ENCODE results near the gene ARHGAP10. TPM values are rescaled to one million over a fixed set of nuclear protein-coding genes. Genes with fewer than 3 reads are reported as not detected.

The ARHGAP10 gene
- total RNA-seq, 1 donor from 2014 or later = 28.0 TPM

DNA sequence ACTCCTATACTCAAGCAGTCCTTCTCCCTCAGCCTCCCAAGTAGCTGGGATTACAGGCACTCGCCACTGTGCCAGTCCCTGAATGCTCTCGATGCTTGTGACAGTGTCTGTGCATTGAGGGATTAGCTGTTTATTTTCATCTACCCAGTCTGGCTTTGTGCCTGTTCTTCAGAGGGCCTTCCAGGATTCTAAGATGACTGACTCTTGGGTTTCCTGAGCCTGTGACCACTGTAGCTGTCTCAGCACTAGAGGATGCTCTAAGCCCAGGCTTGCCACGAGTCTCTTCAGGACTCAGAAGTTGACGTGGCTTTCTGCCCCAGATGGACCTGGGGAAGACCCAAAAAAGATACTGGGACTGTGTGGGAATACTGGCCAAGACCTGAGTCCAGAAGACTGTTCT is 201.4 kb downstream of the ARHGAP10 start:
- no peaks in the 10 kb centered on the region for H3K4me1 ChIP-seq (ENCODE audit: insufficient read depth, low read length)
- Mint-ChIP-seq H3K4me3 (ENCODE audit: unreplicated experiment) (no peak overlapping the region), H3K9me3 (ENCODE audit: unreplicated experiment) (no peaks in the 10 kb centered on the region), H3K4me1 (ENCODE audit: low read depth, unreplicated experiment) (no peaks in the 10 kb centered on the region), H3K36me3 (ENCODE audit: low read depth, unreplicated experiment) (peaks cover 12% of the 10 kb centered on the region), H3K27me3 (ENCODE audit: low read depth, unreplicated experiment) (no peaks in the 10 kb centered on the region), H3K27ac (ENCODE audit: unreplicated experiment) (no peak overlapping the region)
- H3K4me3 ChIP-seq (ENCODE audit: insufficient read depth, low read depth, low read length) = no peak overlapping the region
- peaks cover 4% of the 10 kb centered on the region for H4K20me1 ChIP-seq (ENCODE audit: insufficient read depth, low read length)
- no peak overlapping the region for H2AFZ ChIP-seq (ENCODE audit: low read depth, low read length)
- peaks cover 4% of the 10 kb centered on the region for H3K36me3 ChIP-seq (ENCODE audit: insufficient read depth, low read length)
- no peak for DNase-seq (ENCODE audit: low read depth)
- H3K27ac ChIP-seq (ENCODE audit: low read depth, low read length) = no peak overlapping the region
- H3K4me2 ChIP-seq (ENCODE audit: low read length) = no peak overlapping the region
- no peaks in the 10 kb centered on the region for H3K27me3 ChIP-seq (ENCODE audit: insufficient read depth, low read length)
- FAIRE-seq = no peak
- no peak for TF ChIP-seq EZH2 (IDR thresholded peaks at IDR 0.05; ENCODE audit: insufficient read depth, low read length)
- TF ChIP-seq, protein P1, sequence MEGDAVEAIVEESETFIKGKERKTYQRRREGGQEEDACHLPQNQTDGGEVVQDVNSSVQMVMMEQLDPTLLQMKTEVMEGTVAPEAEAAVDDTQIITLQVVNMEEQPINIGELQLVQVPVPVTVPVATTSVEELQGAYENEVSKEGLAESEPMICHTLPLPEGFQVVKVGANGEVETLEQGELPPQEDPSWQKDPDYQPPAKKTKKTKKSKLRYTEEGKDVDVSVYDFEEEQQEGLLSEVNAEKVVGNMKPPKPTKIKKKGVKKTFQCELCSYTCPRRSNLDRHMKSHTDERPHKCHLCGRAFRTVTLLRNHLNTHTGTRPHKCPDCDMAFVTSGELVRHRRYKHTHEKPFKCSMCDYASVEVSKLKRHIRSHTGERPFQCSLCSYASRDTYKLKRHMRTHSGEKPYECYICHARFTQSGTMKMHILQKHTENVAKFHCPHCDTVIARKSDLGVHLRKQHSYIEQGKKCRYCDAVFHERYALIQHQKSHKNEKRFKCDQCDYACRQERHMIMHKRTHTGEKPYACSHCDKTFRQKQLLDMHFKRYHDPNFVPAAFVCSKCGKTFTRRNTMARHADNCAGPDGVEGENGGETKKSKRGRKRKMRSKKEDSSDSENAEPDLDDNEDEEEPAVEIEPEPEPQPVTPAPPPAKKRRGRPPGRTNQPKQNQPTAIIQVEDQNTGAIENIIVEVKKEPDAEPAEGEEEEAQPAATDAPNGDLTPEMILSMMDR (IDR thresholded peaks at IDR 0.05; ENCODE audit: insufficient read depth, low read depth, low read length) = no peak
- no peaks in the 10 kb centered on the region for H3K79me2 ChIP-seq (ENCODE audit: insufficient read depth, low read length)
- H3K9me3 ChIP-seq (ENCODE audit: insufficient read depth, low read depth, low read length) = no peaks in the 10 kb centered on the region
- no peak overlapping the region for H3K9ac ChIP-seq (ENCODE audit: low read length)

DNA sequence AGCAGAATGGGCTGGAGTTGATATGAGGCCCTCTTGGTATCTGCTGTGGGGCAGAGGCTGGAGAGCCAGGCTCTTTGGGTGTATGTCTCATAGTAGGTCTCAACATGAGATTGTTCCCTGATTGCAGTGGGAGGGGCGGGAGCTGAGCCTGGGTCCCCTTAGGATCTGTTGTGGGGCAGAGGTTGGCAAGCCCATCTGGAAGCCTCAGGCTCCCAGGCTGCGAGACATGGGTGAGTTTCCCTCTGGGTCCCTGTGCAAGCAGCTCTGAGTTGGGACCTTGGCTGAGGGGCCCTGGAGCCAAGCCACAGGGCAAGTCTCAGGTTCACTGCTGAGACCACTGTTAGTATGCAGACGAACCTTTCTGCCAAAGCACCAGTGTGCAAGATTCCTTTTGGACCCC is 201.9 kb downstream of the ARHGAP10 start:
- FAIRE-seq (no peak), DNase-seq (ENCODE audit: low read depth) (no peak)
- H3K4me2 ChIP-seq (ENCODE audit: low read length) = no peak overlapping the region
- Mint-ChIP-seq H3K27me3 (ENCODE audit: low read depth, unreplicated experiment) (no peaks in the 10 kb centered on the region), H3K4me1 (ENCODE audit: low read depth, unreplicated experiment) (no peaks in the 10 kb centered on the region), H3K36me3 (ENCODE audit: low read depth, unreplicated experiment) (peaks cover 12% of the 10 kb centered on the region), H3K9me3 (ENCODE audit: unreplicated experiment) (no peaks in the 10 kb centered on the region), H3K4me3 (ENCODE audit: unreplicated experiment) (no peak overlapping the region), H3K27ac (ENCODE audit: unreplicated experiment) (no peak overlapping the region)
- H3K9ac ChIP-seq (ENCODE audit: low read length) = no peak overlapping the region
- no peak overlapping the region for H3K27ac ChIP-seq (ENCODE audit: low read depth, low read length)
- no peak overlapping the region for H2AFZ ChIP-seq (ENCODE audit: low read depth, low read length)
- H3K36me3 ChIP-seq (ENCODE audit: insufficient read depth, low read length) = peaks cover 4% of the 10 kb centered on the region
- H3K79me2 ChIP-seq (ENCODE audit: insufficient read depth, low read length) = no peaks in the 10 kb centered on the region
- no peak overlapping the region for H3K4me3 ChIP-seq (ENCODE audit: insufficient read depth, low read depth, low read length)
- H3K4me1 ChIP-seq (ENCODE audit: insufficient read depth, low read length) = no peaks in the 10 kb centered on the region
- H3K9me3 ChIP-seq (ENCODE audit: insufficient read depth, low read depth, low read length) = no peaks in the 10 kb centered on the region
- no peak for TF ChIP-seq EZH2 (IDR thresholded peaks at IDR 0.05; ENCODE audit: insufficient read depth, low read length)
- TF ChIP-seq, protein P1 (IDR thresholded peaks at IDR 0.05; ENCODE audit: insufficient read depth, low read depth, low read length) = no peak
- H4K20me1 ChIP-seq (ENCODE audit: insufficient read depth, low read length) = peaks cover 4% of the 10 kb centered on the region
- no peaks in the 10 kb centered on the region for H3K27me3 ChIP-seq (ENCODE audit: insufficient read depth, low read length)

DNA sequence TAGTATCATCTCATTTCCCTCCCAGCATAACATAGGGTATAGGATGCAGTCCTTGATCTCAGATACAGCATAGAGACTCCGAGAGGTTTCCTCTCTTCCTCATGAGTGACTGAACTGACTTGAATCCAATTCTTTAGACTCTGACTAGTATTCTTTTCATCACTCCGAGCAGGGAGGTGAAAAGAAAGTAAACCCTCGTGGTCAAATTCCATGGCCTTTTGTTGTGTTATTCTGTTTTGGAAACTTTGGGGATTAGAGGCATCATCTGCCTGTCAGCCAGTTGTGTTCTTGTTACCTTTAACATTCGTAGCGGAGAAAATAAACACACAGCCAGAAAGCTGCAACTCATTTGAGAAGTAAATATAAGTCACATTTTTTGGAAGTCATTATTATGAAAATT is 206.6 kb downstream of the ARHGAP10 start:
- TF ChIP-seq, protein P1 (IDR thresholded peaks at IDR 0.05; ENCODE audit: insufficient read depth, low read depth, low read length) = no peak
- TF ChIP-seq EZH2 (IDR thresholded peaks at IDR 0.05; ENCODE audit: insufficient read depth, low read length) = no peak
- Histone ChIP-seq H3K4me2 (ENCODE audit: low read length) (no peak overlapping the region), H3K27me3 (ENCODE audit: insufficient read depth, low read length) (no peaks in the 10 kb centered on the region), H3K4me3 (ENCODE audit: insufficient read depth, low read depth, low read length) (no peak overlapping the region), H3K4me1 (ENCODE audit: insufficient read depth, low read length) (peaks cover 4% of the 10 kb centered on the region), H3K27ac (ENCODE audit: low read depth, low read length) (no peak overlapping the region), H3K9ac (ENCODE audit: low read length) (no peak overlapping the region), H2AFZ (ENCODE audit: low read depth, low read length) (no peak overlapping the region), H3K79me2 (ENCODE audit: insufficient read depth, low read length) (no peaks in the 10 kb centered on the region), H4K20me1 (ENCODE audit: insufficient read depth, low read length) (peaks cover 4% of the 10 kb centered on the region), H3K36me3 (ENCODE audit: insufficient read depth, low read length) (peaks cover 4% of the 10 kb centered on the region), H3K9me3 (ENCODE audit: insufficient read depth, low read depth, low read length) (no peaks in the 10 kb centered on the region)
- DNase-seq (ENCODE audit: low read depth) (no peak), FAIRE-seq (peak; percentile 34)
- Mint-ChIP-seq H3K27ac (ENCODE audit: unreplicated experiment) (no peak overlapping the region), H3K4me3 (ENCODE audit: unreplicated experiment) (no peak overlapping the region), H3K27me3 (ENCODE audit: low read depth, unreplicated experiment) (no peaks in the 10 kb centered on the region), H3K9me3 (ENCODE audit: unreplicated experiment) (no peaks in the 10 kb centered on the region), H3K4me1 (ENCODE audit: low read depth, unreplicated experiment) (peaks cover 11% of the 10 kb centered on the region), H3K36me3 (ENCODE audit: low read depth, unreplicated experiment) (peaks cover 3% of the 10 kb centered on the region)

Data from astrocyte (in vitro differentiated cells and primary cell).